Parathyroid adenoma (tissue), 2 donors: ENCODE data around the gene TAPT1.

Experiments used
- H2AFZ ChIP-seq: fragments of 300-600 bp; sonication (generic); one replicate; pipeline ENCODE4 v1.7.0; 2017; ENCODE audit warnings: antibody characterized with exemption, mild to moderate bottlenecking
- H3K27ac ChIP-seq: fragments of 300-600 bp; sonication (generic); one replicate; pipeline ENCODE4 v1.7.0; 2017
- H3K27me3 ChIP-seq: fragments of 300-600 bp; sonication (generic); one replicate; pipeline ENCODE4 v1.7.0; 2017; ENCODE audit warnings: low read length; ENCODE audit not compliant: control insufficient read depth, insufficient read depth
- H3K36me3 ChIP-seq: fragments of 300-600 bp; sonication (generic); one replicate; pipeline ENCODE4 v1.7.0; 2017; ENCODE audit warnings: low read length; ENCODE audit not compliant: control insufficient read depth, insufficient read depth
- H3K4me1 ChIP-seq: fragments of 300-600 bp; sonication (generic); one replicate; pipeline ENCODE4 v1.7.0; 2017; ENCODE audit warnings: control low read depth
- H3K4me2 ChIP-seq: fragments of 300-600 bp; sonication (generic); one replicate; pipeline ENCODE4 v1.7.0; 2017; ENCODE audit warnings: low read length
- H3K4me3 ChIP-seq: fragments of 300-600 bp; sonication (generic); one replicate; pipeline ENCODE4 v1.7.0; 2017; ENCODE audit warnings: low read depth, low read length
- H3K79me2 ChIP-seq: fragments of 300-600 bp; sonication (generic); one replicate; pipeline ENCODE4 v1.7.0; 2017; ENCODE audit warnings: control low read depth
- H3K9ac ChIP-seq: fragments of 300-600 bp; sonication (generic); one replicate; pipeline ENCODE4 v1.7.0; 2017; ENCODE audit warnings: mild to moderate bottlenecking
- H3K9me3 ChIP-seq: fragments of 300-600 bp; sonication (generic); one replicate; pipeline ENCODE4 v1.7.0; 2017; ENCODE audit warnings: low read length; ENCODE audit not compliant: control insufficient read depth
- TF ChIP-seq, protein P1 (sequence below): fragments of 300-600 bp; sonication (generic); IDR thresholded peaks from one replicate; pipeline ENCODE4 v1.7.0; 2017; ENCODE audit warnings: antibody characterized with exemption, mild to moderate bottlenecking
- donor health status: primary hyperparathyroidism.

The TAPT1 gene

DNA sequence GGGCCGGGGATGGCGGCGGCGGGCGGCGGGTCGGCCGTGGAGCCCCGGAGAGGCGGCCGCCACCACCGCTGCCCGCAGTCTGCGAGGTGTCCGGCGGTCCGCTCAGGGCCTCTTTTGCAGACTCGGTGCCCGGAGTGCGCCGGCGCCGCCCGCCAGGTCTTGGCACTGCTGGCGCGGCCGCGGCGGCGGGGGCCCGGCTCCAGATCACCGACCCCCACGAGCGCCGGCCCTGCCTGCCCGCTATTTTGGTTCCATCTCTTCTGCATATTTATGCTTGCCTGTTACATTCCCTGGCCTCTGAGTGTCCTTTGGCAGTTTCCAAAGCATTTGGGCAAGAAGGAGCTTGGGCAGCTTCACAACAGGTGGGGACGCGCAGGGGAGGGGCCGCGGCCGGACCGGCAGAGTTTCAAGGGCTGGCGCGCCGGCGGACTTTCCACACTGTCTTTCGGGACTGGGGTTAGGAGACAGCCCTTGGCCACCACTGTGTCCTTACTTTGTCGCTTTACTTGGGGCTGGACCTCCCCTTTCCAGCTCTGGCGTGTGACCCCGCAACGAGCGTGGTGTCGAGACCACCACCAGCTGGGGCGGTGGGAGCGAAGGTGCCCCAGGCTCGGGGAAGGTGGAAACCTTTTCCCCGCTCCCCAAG lies 668 bp upstream of the TAPT1 start:
- Histone ChIP-seq H3K27me3 (no peaks in the 10 kb centered on the region), H3K27ac (peak overlapping the region; percentile 71), H2AFZ (peak overlapping the region; percentile 83), H3K9me3 (no peaks in the 10 kb centered on the region), H3K4me3 (peak overlapping the region; percentile 73), H3K9ac (peak overlapping the region; percentile 15), H3K4me1 (peaks cover 16% of the 10 kb centered on the region), H3K4me2 (peak overlapping the region; percentile 85), H3K36me3 (no peaks in the 10 kb centered on the region), H3K79me2 (peaks cover 17% of the 10 kb centered on the region)
- TF ChIP-seq, protein P1, sequence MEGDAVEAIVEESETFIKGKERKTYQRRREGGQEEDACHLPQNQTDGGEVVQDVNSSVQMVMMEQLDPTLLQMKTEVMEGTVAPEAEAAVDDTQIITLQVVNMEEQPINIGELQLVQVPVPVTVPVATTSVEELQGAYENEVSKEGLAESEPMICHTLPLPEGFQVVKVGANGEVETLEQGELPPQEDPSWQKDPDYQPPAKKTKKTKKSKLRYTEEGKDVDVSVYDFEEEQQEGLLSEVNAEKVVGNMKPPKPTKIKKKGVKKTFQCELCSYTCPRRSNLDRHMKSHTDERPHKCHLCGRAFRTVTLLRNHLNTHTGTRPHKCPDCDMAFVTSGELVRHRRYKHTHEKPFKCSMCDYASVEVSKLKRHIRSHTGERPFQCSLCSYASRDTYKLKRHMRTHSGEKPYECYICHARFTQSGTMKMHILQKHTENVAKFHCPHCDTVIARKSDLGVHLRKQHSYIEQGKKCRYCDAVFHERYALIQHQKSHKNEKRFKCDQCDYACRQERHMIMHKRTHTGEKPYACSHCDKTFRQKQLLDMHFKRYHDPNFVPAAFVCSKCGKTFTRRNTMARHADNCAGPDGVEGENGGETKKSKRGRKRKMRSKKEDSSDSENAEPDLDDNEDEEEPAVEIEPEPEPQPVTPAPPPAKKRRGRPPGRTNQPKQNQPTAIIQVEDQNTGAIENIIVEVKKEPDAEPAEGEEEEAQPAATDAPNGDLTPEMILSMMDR, result no peak

- Histone ChIP-seq H2AFZ (peak overlapping the region; percentile 60), H3K27me3 (no peaks in the 10 kb centered on the region), H3K9ac (no peak overlapping the region), H3K79me2 (peaks cover 17% of the 10 kb centered on the region), H3K4me3 (peak overlapping the region; percentile 94), H3K27ac (peak overlapping the region; percentile 65), H3K4me2 (peak overlapping the region; percentile 96), H3K36me3 (no peaks in the 10 kb centered on the region), H3K9me3 (no peaks in the 10 kb centered on the region), H3K4me1 (peaks cover 16% of the 10 kb centered on the region)
- TF ChIP-seq, protein P1, result no peak
Measured at GRCh38 chr4:16225167-16225862, 956 bp downstream of the TAPT1 start.

GRCh38 chr4:16224264-16225166 lies 1.8 kb downstream of the TAPT1 start:
- Histone ChIP-seq H3K27ac (peak overlapping the region; percentile 75), H3K79me2 (peaks cover 18% of the 10 kb centered on the region), H3K4me1 (peaks cover 16% of the 10 kb centered on the region), H3K27me3 (no peaks in the 10 kb centered on the region), H3K9ac (no peak overlapping the region), H3K4me2 (peak overlapping the region; percentile 96), H3K9me3 (no peaks in the 10 kb centered on the region), H3K36me3 (no peaks in the 10 kb centered on the region), H3K4me3 (peak overlapping the region; percentile 94), H2AFZ (no peak overlapping the region)
- TF ChIP-seq, protein P1, result no peak

DNA sequence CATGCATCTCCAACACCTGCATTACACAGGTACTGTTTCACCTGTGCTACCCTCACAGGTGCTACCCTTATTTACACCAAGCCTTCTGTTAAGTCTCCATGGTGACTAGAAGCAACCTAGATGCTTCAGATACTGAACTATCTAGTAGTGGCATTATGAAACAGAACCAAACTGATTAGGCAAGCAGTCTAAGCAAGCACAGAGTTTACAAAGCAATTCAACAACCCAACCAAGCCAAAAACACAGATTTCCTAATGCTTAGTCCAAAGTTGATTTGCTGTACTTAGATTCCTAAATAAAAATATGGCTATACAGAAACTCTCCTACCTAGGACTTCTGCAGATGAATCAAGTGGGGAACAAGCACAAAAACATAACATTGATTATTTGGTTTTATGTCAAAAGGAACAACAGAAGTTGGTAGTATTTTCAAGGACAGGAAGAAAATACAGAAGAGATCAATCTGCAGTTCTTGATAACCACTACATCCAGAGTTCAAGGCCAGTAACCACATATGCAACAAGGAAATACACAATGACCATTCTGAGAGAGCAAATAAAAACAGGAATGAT lies 3.2 kb downstream of the TAPT1 start:
- no peak overlapping the region for H3K9ac ChIP-seq
- H3K36me3 ChIP-seq, result no peaks in the 10 kb centered on the region
- H3K4me3 ChIP-seq, result peak overlapping the region; percentile 94
- H3K4me1 ChIP-seq, result peaks cover 16% of the 10 kb centered on the region
- H3K9me3 ChIP-seq, result no peaks in the 10 kb centered on the region
- peaks cover 22% of the 10 kb centered on the region for H3K79me2 ChIP-seq
- TF ChIP-seq, protein P1, result no peak
- no peaks in the 10 kb centered on the region for H3K27me3 ChIP-seq
- H3K4me2 ChIP-seq, result peak overlapping the region; percentile 96
- H3K27ac ChIP-seq, result peak overlapping the region; percentile 75
- H2AFZ ChIP-seq, result no peak overlapping the region
